GM12878 (cell line): ENCODE results near the gene GRIK1. TPM values are rescaled to one million over a fixed set of nuclear protein-coding genes. Genes with fewer than 3 reads are reported as not detected.

Source experiments
- ATAC-seq: fragments of 200-7000 bp; cut with Tn5 transposase; 3 replicates; pipeline ENCODE4 v1.9.1; 2020; ENCODE audit warnings: mild to moderate bottlenecking, moderate library complexity
- BruUV-seq: library from RNA; stranded (reverse); fragments of 400-500 nt; replicated peaks from 2 replicates; lab custom pipeline; 2021; lab: Mats Ljungman, UMichigan
- CTCF ChIA-PET: fragments of 300-600 bp; sonication (Branson Sonifier 250); formaldehyde crosslinking; extraction: SDS; loops from one replicate; lab custom pipeline; 2021; ENCODE audit warnings: inconsistent platforms; lab: Yijun Ruan, JAX
- POLR2A ChIA-PET: fragments of 350-600 bp; formaldehyde crosslinking; extraction: SDS; loops from one replicate; lab custom pipeline; 2021; ENCODE audit warnings: inconsistent platforms; lab: Charles Lee
- RAD21 ChIA-PET: fragments of 300-600 bp; sonication (Branson Sonifier 250); formaldehyde crosslinking; loops from one replicate; lab custom pipeline; 2023; ENCODE audit warnings: antibody characterized with exemption; ENCODE audit not compliant: unreplicated experiment; lab: Charles Lee
- SMC1A ChIA-PET: fragments of 300-600 bp; sonication (Branson Sonifier 250); formaldehyde crosslinking; loops from one replicate; lab custom pipeline; 2023; ENCODE audit not compliant: unreplicated experiment, uncharacterized antibody; lab: Charles Lee
- DNase-seq: peaks from one replicate; pipeline ENCODE4 v3.0.0-alpha.2; 2011; ENCODE audit warnings: low read depth, low spot score
- FAIRE-seq: peaks from 3 replicates; lab custom pipeline; 2011; peaks lifted over from hg19 to GRCh38; lab: Jason Lieb, UNC
- H2AFZ ChIP-seq: 2 replicates; pipeline ENCODE4 v1.6.0; 2011; ENCODE audit warnings: low read depth, low read length, control low read depth; ENCODE audit not compliant: control insufficient read depth
- H3K27ac ChIP-seq: 2 replicates; pipeline ENCODE4 v1.5.1; 2011; ENCODE audit warnings: control low read depth; ENCODE audit not compliant: control insufficient read depth, insufficient read depth
- H3K27me3 ChIP-seq, 2 experiments: replicated peaks in 1 of 2; 2 replicates each; pipeline versions ENCODE4 v1.6.0 to v1.6.1; 2011; ENCODE audit warnings: low read length in 1 of 2; ENCODE audit not compliant: control insufficient read depth in 2 of 2, insufficient read depth in 2 of 2
- H3K36me3 ChIP-seq, 2 experiments: 2 replicates each; pipeline ENCODE4 v1.5.1; 2011; ENCODE audit warnings: low read length in 1 of 2; ENCODE audit not compliant: control insufficient read depth in 2 of 2, insufficient read depth in 2 of 2
- H3K4me1 ChIP-seq: 2 replicates; pipeline ENCODE4 v1.6.1; 2011; ENCODE audit warnings: mild to moderate bottlenecking, low read length, moderate library complexity, mixed read lengths; ENCODE audit not compliant: control insufficient read depth, insufficient read depth
- H3K4me2 ChIP-seq: 2 replicates; pipeline ENCODE4 v1.6.0; 2011; ENCODE audit warnings: control low read depth; ENCODE audit not compliant: control insufficient read depth, insufficient read depth
- H3K4me3 ChIP-seq: fragments of 200-600 bp; sonication (generic); 2 replicates; pipeline ENCODE4 v1.5.1; 2016
- H3K79me2 ChIP-seq: 2 replicates; pipeline ENCODE4 v1.6.0; 2011; ENCODE audit warnings: low read length; ENCODE audit not compliant: control insufficient read depth, insufficient read depth
- H3K9ac ChIP-seq: 2 replicates; pipeline ENCODE4 v1.8.0; 2011; ENCODE audit warnings: low read length, control low read depth, mixed read lengths; ENCODE audit not compliant: control insufficient read depth, insufficient read depth
- H3K9me3 ChIP-seq: replicated peaks from 3 replicates; pipeline ENCODE4 v1.5.1; 2011; ENCODE audit warnings: mild to moderate bottlenecking, low read length; ENCODE audit not compliant: control insufficient read depth, insufficient read depth
- H4K20me1 ChIP-seq: 2 replicates; pipeline ENCODE4 v1.6.0; 2011; ENCODE audit not compliant: control insufficient read depth, insufficient read depth
- HDGF ChIP-seq: fragments of 450-650 bp; IDR thresholded peaks from 2 replicates; pipeline ENCODE4 v1.6.1; 2016; ENCODE audit warnings: antibody characterized with exemption
- MYC ChIP-seq: IDR thresholded peaks from 2 replicates; pipeline ENCODE4 v1.6.1; 2011; ENCODE audit warnings: mild to moderate bottlenecking, low read length, moderate library complexity, inconsistent platforms; ENCODE audit not compliant: insufficient read depth, insufficient replicate concordance, insufficient read length, severe bottlenecking
- NFYA ChIP-seq: IDR thresholded peaks from 2 replicates; pipeline ENCODE4 v1.6.1; 2011; ENCODE audit warnings: low read depth, mild to moderate bottlenecking, low read length, improper control_type of control experiment, borderline replicate concordance
- NR2C2 ChIP-seq: IDR thresholded peaks from 2 replicates; pipeline ENCODE4 v1.6.1; 2011; ENCODE audit warnings: borderline replicate concordance, low read depth; ENCODE audit not compliant: control insufficient read depth, insufficient read length
- PRDM15 ChIP-seq: fragments of 450-650 bp; formaldehyde crosslinking; IDR thresholded peaks from 2 replicates; pipeline ENCODE4 v1.4.0; 2020; ENCODE audit warnings: mild to moderate bottlenecking, moderate library complexity
- TCF3 ChIP-seq: IDR thresholded peaks from 2 replicates; pipeline ENCODE4 v1.6.1; 2012; ENCODE audit warnings: low read depth, mild to moderate bottlenecking, low read length, borderline replicate concordance; ENCODE audit not compliant: insufficient read depth
- ZSCAN29 ChIP-seq: fragments of 450-650 bp; IDR thresholded peaks from 2 replicates; pipeline ENCODE4 v1.6.1; 2017; ENCODE audit warnings: mild to moderate bottlenecking, moderate library complexity
- WGBS: methylation state at CpG from one replicate; pipeline ENCODE4 v1.1.6; 2016; ENCODE audit warnings: low lambda C conversion rate; ENCODE audit not compliant: insufficient replicate concordance, insufficient coverage; ENCODE audit errors: missing lambda C conversion rate; 5-methylcytosine and 5-hydroxymethylcytosine counted together
- in situ Hi-C: fragments of 300-500 bp; cut with MboI; formaldehyde crosslinking; loops from 9 replicates; pipeline ENCODE4 v1.14.3; 2018; ENCODE audit warnings: mixed read lengths
- intact Hi-C: fragments of 100-400 bp; cut with micrococcal nuclease; formaldehyde crosslinking; loops from one replicate; pipeline ENCODE4 v1.14.2; 2022; ENCODE audit not compliant: unreplicated experiment
- polyA plus RNA-seq, 11 experiments: library from polyadenylated mRNA; depleted of rRNA in 4 of 11; unstranded in 6 of 11; stranded (reverse) in 5 of 11; fragments of >200 nt; fragmentation: Nextera tagmentation in 4 of 11; fragmentation: Illumina TruSeq in 1 of 11; extraction: Ambion mirVana in 4 of 11; extraction: Trizol in 1 of 11; gene quantifications; 1 replicate in 1 of 11; 2 replicates in 10 of 11; pipeline versions ENCODE4 v1.2.1 to v1.2.3, GENCODE V29; 2011 to 2016; ENCODE audit warnings: inconsistent platforms in 2 of 11, missing spikeins in 2 of 11, low read depth in 1 of 11
- total RNA-seq, 4 experiments: library from RNA; depleted of rRNA in 3 of 4; stranded (reverse); fragments of >200 nt in 3 of 4; fragmentation: Illumina TruSeq in 1 of 4; extraction: Trizol in 1 of 4; gene quantifications; 2 replicates each; pipeline versions ENCODE4 v1.2.1 to v1.2.3, GENCODE V29; 2013 to 2021

The GRIK1 gene
- total and polyA plus RNA-seq, 10 of the 15 experiments (the other 5 are each of a cell fraction or from before 2014, with no cell fraction given) = 0.05 to 0.13 (median 0.09) TPM; not detected in 7

GRCh38 chr21:29523646-29524045, 416.1 kb downstream of the GRIK1 start:
- DNase-seq = no peak
- ChIA-PET SMC1A (no interaction called here), POLR2A (no interaction called here), CTCF (interaction anchor here (0.8 kb wide), 1 partner anchor 16 kb away, joined by 3 read pairs; no protein-coding TSS in a partner anchor)
- no peak overlapping the region for H2AFZ ChIP-seq
- H4K20me1 ChIP-seq = no peaks in the 10 kb centered on the region
- H3K9me3 ChIP-seq = no peaks in the 10 kb centered on the region; the same call in 2 of the 3 replicates
- H3K9ac ChIP-seq = no peak overlapping the region
- 38% methylated on average over 1 of the region's 1 CpG for WGBS
- no peak overlapping the region for H3K4me3 ChIP-seq
- no peaks in the 10 kb centered on the region for H3K79me2 ChIP-seq
- TF ChIP-seq NR2C2 (no peak), HDGF (no peak), ZSCAN29 (no peak), TCF3 (no peak), MYC (no peak), NFYA (no peak), PRDM15 (CRISPR knock-in tag) (no peak)
- TF ChIP-seq, all 136 proteins: peak for 0
- in situ Hi-C loops = no loop called here
- Histone ChIP-seq H3K4me2 (no peak overlapping the region), H3K36me3 (no peaks in the 10 kb centered on the region), H3K27me3 (no peaks in the 10 kb centered on the region), H3K27ac (no peak overlapping the region), H3K4me1 (no peaks in the 10 kb centered on the region)
- no peak for ATAC-seq
- RAD21 ChIA-PET = no interaction called here
- no TSS peak for BruUV-seq
- intact Hi-C loops = no loop called here
- FAIRE-seq = no peak
